ENCODE data around the gene TPCN2. TPM values are rescaled to one million over a fixed set of nuclear protein-coding genes. Genes with fewer than 3 reads are reported as not detected.

TPCN2 gene
- total and polyA plus RNA-seq, 2 of the 8 experiments (the other 6 are each of a cell fraction or from before 2014, with no cell fraction given) = 9.7 to 18.6 TPM

- no peak; the same call in 1 of the 2 replicates for TF ChIP-seq E2F6 (IDR thresholded peaks at IDR 0.05)
- TF ChIP-seq SIN3A (conservative IDR thresholded peaks at IDR 0.05 in 1 of 2, IDR thresholded peaks at IDR 0.05 in 1 of 2; ENCODE audit: low read depth in 1 of 2, low read length in 2 of 2) = no peak
- no peak for TF ChIP-seq FOSL1 (IDR thresholded peaks at IDR 0.05; ENCODE audit: insufficient read depth, low read depth, low read length)
- no peak for TF ChIP-seq TAF1 (IDR thresholded peaks at IDR 0.05; ENCODE audit: low read depth, low read length)
- TF ChIP-seq NANOG (IDR thresholded peaks at IDR 0.05; ENCODE audit: insufficient read depth, low read depth, low read length, poor library complexity, severe bottlenecking) = no peak
- peak; percentile 73 for TF ChIP-seq BACH1 (IDR thresholded peaks at IDR 0.05; ENCODE audit: low read length)
- TF ChIP-seq SRF (IDR thresholded peaks at IDR 0.05; ENCODE audit: low read depth, low read length) = no peak
- TF ChIP-seq KDM4A (IDR thresholded peaks at IDR 0.05; ENCODE audit: low read depth, low read length, severe bottlenecking) = no peak
- TF ChIP-seq EZH2 (IDR thresholded peaks at IDR 0.05; ENCODE audit: low read depth, low read length, severe bottlenecking) = no peak
- TF ChIP-seq, protein P1, sequence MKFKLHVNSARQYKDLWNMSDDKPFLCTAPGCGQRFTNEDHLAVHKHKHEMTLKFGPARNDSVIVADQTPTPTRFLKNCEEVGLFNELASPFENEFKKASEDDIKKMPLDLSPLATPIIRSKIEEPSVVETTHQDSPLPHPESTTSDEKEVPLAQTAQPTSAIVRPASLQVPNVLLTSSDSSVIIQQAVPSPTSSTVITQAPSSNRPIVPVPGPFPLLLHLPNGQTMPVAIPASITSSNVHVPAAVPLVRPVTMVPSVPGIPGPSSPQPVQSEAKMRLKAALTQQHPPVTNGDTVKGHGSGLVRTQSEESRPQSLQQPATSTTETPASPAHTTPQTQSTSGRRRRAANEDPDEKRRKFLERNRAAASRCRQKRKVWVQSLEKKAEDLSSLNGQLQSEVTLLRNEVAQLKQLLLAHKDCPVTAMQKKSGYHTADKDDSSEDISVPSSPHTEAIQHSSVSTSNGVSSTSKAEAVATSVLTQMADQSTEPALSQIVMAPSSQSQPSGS (IDR thresholded peaks at IDR 0.05; ENCODE audit: low read length) = no peak
- TF ChIP-seq KDM1A (IDR thresholded peaks at IDR 0.05; ENCODE audit: borderline replicate concordance, low read length) = no peak
- no peak for TF ChIP-seq TBP (IDR thresholded peaks at IDR 0.05; ENCODE audit: low read depth, low read length)
- TF ChIP-seq RNF2 (IDR thresholded peaks at IDR 0.05; ENCODE audit: borderline replicate concordance, low read depth, low read length, missing control alignments, poor library complexity, severe bottlenecking) = no peak
- peak; percentile 67 for TF ChIP-seq MAX (IDR thresholded peaks at IDR 0.05)
- TF ChIP-seq SIRT6 (IDR thresholded peaks at IDR 0.05; ENCODE audit: low read length) = no peak
- no peak for TF ChIP-seq CBX8 (IDR thresholded peaks at IDR 0.05; ENCODE audit: borderline replicate concordance, low read depth, low read length)
- TF ChIP-seq SUZ12 (IDR thresholded peaks at IDR 0.05; ENCODE audit: low read length) = no peak
- TF ChIP-seq CHD2 (IDR thresholded peaks at IDR 0.05; ENCODE audit: low read length) = no peak
- TF ChIP-seq SAP30 (IDR thresholded peaks at IDR 0.05; ENCODE audit: insufficient read depth, insufficient replicate concordance, low read length) = no peak
- no peak for TF ChIP-seq SIX5 (IDR thresholded peaks at IDR 0.05; ENCODE audit: low read depth, low read length)
Observed at GRCh38 chr11:69044111-69045013, 4.4 kb upstream of the TPCN2 start (continued).
